Erythroblast (primary cell): Measurements from ENCODE around the gene MFAP4.
A peak's percentile ranks its signal among the peaks of the same experiment; 100 is the strongest.

ENCODE experiments used
- DNase-seq, 2 experiments: peaks; one replicate each; lab custom pipeline; 2025; lab: John Stamatoyannopoulos, UW
- GATA1 ChIP-seq: IDR thresholded peaks from 2 replicates; pipeline ENCODE4 v1.6.1; 2011; ENCODE audit warnings: low read depth, mild to moderate bottlenecking, control low read depth, low read length, moderate library complexity
- POLR2A ChIP-seq: IDR thresholded peaks from 2 replicates; pipeline ENCODE4 v1.6.1; 2011; ENCODE audit warnings: mild to moderate bottlenecking, low read length

Gene MFAP4, protein sequence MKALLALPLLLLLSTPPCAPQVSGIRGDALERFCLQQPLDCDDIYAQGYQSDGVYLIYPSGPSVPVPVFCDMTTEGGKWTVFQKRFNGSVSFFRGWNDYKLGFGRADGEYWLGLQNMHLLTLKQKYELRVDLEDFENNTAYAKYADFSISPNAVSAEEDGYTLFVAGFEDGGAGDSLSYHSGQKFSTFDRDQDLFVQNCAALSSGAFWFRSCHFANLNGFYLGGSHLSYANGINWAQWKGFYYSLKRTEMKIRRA

DNA sequence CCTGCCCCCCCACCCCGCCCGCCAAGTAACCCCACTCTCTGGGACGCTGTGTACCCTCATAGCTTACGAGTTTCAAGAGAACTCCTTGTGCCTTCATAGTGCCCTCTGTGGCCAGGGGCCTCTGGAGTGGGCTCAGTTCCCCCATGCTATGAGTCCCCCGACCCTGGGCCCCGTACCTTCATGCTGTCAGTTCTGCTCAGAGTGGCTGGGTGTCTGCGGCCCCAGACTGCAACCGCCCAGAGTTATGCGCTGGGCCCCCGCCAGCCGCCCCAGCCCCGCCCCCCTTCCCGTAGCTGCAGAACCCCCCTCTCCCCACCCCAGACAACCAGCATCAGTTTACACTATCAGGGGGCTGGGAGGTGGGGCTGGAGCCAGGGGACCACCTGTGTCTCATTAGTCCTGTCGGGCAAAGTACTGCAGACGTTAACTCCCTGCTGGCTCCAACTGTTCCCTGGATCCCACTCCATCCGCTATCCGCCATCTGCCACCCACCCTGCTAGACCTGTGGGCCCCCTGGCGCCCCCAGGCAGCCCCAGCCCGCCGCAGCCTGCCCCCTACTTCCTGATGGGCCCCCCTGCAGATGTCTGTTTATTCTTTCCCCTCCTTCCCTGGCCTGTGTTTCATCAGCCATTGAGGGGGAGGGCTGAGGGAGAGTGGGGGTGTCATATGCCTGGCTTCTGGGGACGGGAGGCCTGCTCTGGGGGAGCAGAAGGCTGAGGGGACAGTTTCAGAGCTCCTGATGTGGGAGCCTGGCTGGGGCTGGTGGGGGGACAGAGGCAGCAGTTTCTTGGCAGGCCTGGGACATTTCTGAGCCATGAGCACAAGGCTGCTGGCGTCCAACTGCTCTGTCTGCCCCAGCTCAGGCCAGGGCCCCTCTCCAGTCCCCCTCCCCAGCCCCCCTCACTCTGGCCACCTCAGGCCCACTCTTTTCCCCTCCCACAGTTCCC lies at the start of gene MFAP4:
MFAP4 (minus strand) TSS at position 217 of the 947 bp plus-strand sequence; CDS start at position 182, 35 bp downstream.
- TF ChIP-seq POLR2A (no peak), GATA1 (no peak)
- DNase-seq: peak in 1 of 2 experiments; percentile 39

DNA sequence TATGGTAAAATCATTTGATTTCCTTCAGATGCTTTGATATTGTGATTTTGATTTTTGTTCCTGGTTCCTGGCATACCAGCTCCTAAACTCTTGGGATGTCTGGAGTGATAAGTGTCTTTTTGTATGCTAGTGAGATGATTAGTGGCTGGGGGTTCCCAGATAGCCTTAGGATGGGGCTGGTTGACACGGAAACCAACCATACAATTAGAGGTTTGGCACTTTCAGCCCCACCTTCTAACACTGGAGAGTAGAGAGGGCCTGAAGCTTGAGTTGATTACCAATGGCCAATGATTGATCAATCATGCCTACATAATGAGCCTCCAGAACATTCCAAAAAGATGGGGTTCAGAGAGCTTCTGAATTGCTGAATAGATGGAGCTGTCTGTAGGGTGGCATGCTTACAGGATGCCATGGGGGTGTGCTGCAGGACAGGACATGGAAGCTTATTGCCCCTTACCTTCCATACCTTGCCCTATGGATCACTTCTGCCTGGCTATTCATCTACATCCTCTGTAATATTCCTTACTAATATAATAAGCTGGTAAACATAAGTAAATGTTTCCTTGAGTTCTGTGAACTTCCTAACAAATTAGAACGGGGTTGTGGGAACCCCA lies 46.8 kb upstream of the MFAP4 start:
- TF ChIP-seq GATA1 (no peak), POLR2A (no peak)
- no peak for DNase-seq

DNA sequence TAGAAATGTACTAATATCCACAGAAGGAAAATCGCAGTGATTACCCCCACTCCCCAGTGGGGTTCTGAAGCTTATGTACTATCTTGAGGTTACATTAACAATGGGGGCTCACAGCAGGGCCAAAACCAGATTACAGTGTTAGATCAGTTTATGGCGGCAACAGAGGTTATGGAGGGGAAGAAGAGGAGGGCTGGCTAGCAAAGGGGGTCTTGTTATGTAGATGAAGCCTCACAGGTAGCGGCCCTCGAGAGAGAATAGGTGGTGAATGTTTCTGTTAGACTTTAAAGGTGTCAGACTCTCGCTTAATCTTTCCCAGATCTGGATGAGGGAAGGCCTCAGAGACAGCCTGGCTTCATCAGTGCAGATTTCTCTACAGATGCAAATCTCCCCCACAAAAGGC lies 46.3 kb upstream of the MFAP4 start:
- TF ChIP-seq POLR2A (no peak), GATA1 (no peak)
- DNase-seq: no peak

DNA sequence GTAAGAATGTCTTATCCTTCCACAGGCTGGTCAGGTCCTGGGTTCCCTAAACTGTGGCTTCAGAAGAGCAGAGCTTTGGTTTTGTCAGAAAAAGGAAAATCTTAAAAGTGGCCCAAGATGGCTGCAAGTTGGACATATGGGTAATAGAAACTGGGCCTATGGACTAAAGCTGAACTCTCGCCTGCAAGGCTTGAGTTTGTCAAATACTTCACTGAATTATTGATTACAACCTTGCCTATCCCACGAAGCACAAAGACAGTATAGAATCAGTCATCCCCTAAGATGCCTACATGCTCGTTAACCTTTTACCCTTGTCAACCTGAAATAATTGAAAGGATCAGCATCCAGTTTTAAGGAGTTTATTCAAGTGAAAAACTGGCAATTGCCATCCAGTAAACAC lies 44.7 kb upstream of the MFAP4 start:
- no peak for DNase-seq
- TF ChIP-seq POLR2A: no peak
- TF ChIP-seq GATA1: no peak

DNA sequence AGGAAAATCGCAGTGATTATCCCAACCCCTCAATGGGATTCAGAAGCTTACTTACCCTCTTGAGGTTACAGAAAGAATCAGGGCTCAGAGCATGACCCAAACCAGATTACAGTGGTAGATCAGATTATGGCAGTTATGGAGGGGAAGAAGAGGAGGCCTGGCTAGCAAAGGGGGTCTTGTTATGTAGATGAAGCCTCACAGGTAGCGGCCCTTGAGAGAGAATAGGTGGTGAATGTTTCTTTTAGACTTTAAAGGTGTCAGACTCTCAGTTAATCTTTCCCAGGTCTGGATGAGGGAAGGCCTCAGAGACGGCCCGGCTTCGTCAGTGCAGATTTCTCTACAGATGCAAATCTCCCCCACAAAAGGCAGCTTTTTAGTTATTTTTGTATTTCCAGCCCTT lies 39.6 kb upstream of the MFAP4 start:
- no peak for DNase-seq
- TF ChIP-seq POLR2A (no peak), GATA1 (no peak)

DNA sequence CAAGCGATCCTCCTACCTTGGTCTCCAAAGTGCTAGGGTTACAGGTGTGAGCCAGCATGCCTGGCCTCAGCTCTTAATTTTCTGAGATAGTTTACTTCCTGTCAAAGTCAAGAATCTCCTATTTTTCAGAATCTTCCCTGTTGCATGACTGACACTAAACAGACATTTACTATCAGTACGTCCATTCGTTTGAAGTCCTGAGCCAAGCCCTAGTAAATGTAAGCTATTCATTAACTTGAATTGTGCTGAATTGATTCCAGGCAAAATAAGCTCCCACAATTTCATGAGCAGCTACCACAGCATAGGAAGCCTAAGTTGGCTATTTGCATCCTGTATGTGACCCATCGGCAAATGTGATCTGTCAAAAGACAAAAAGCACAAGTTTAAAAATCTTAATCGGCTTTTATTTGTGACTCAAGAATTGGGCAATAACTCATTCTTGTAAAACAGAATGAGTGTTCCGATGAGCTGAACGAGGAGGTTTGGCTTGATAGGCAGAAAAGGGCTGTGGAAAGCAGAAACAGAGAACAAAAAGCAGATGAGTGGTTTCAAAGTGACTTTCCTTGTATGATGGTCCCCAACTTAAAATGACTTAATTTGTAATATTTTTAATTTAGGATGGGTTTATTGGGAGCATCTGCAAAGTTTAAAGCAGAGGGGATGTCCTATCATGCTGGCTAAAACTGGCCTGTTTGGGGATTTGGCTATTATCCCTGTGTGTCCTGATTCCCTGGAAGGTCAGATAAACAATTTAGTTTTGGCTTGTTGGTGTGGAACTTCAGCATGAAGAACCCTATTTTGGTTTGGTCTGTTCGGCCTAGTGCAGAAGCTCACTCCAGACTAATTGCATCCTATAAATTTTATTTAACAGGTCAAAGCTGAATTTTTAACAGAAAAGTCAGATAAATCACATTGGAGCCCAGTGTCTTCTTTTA lies 38.2 kb upstream of the MFAP4 start:
- DNase-seq: no peak
- TF ChIP-seq GATA1 (no peak), POLR2A (no peak)

DNA sequence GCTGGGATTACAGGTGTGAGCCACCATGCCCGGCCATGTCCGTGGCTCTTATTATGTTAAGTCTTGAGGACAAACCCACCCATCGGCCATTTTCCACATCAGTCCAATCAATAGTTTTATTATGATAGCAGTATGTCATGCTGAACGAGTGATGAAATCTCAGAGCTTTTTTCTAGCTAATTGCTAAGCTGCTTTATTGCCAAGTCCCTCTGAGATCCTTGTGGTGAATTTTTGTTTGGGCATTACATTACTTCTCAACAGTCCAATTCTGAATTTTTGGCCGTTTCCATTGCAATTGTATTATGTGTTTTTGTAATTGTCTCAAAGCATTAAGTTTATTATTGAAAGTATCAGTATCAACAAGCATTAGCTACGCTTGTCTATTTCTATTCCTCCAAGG lies 34.9 kb upstream of the MFAP4 start:
- TF ChIP-seq GATA1: no peak
- TF ChIP-seq POLR2A: no peak
- DNase-seq: no peak

DNA sequence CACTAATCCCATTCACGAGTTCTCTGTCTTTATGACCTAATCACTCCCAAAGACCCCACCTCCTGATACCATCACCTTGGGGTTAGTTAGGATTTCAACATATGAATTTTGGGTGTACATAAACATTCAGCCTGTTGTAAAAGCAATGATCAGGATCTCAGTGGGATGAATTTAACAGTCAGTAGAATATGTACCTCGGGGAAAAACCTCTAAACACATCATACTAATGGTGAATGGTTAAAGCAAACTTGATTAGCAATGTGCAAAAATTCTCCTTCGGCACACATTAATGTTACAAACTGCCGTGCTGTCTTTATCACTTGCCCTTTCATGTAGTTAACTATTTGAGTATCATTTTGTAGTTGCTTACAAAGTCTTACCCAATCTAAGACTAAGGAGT lies 34.2 kb upstream of the MFAP4 start:
- no peak for DNase-seq
- TF ChIP-seq GATA1 (no peak), POLR2A (no peak)

DNA sequence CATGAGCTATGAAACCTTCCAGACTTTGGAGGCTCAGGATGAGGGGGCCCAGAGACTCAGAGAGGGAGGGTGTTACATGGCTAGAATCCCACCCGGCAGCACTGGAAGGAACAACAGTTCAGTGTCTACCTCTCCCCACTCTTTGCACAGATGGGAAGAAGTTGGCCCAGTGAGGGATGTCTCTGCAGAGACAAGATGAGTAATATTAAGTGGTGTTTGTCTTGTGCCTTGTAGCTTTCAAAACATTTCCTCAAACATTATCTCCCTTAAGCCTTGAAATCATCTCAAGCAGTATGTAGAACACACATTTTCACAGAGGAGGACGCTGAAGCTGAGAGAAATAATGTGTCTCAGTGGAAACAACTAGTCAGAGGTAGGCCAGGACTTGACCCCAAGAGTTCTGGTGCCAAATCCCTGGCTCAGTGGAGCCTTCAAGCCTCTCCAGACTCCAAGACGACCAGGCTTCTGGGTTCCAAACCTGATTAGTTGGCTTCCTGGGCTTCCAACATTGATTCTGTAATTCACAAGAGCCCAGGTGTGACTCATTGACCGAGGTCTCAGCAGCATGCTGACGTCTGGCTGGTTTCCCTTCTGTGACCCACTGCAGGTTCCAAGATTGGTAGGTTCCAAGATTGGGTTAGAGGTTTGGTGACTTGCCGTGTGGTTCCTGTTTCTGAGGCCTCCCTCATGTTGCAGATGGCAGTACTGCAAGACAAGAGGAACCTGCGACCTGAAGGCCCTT lies 31.4 kb upstream of the MFAP4 start:
- no peak for TF ChIP-seq POLR2A
- no peak for TF ChIP-seq GATA1
- DNase-seq: no peak

DNA sequence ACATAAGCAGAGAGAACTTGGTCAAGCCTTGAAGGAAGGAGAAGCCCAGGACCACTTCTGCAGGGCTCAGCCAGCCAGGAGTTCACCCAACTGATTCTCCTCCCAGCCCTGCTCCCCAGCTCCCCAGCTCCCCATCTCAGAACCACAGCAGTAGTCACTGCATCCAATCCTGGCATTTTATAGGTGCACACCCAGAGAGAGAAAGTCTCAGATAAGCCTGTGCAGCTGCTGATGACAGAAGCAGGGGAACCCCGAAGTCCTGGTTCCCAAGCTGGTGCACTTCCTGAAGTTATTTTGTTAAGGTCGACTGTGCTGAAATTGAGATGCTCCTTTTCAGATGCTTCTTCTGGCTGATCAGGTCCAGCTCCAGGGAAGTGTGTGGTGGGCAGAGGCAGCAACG lies 30.6 kb upstream of the MFAP4 start:
- TF ChIP-seq POLR2A (no peak), GATA1 (no peak)
- no peak for DNase-seq

DNA sequence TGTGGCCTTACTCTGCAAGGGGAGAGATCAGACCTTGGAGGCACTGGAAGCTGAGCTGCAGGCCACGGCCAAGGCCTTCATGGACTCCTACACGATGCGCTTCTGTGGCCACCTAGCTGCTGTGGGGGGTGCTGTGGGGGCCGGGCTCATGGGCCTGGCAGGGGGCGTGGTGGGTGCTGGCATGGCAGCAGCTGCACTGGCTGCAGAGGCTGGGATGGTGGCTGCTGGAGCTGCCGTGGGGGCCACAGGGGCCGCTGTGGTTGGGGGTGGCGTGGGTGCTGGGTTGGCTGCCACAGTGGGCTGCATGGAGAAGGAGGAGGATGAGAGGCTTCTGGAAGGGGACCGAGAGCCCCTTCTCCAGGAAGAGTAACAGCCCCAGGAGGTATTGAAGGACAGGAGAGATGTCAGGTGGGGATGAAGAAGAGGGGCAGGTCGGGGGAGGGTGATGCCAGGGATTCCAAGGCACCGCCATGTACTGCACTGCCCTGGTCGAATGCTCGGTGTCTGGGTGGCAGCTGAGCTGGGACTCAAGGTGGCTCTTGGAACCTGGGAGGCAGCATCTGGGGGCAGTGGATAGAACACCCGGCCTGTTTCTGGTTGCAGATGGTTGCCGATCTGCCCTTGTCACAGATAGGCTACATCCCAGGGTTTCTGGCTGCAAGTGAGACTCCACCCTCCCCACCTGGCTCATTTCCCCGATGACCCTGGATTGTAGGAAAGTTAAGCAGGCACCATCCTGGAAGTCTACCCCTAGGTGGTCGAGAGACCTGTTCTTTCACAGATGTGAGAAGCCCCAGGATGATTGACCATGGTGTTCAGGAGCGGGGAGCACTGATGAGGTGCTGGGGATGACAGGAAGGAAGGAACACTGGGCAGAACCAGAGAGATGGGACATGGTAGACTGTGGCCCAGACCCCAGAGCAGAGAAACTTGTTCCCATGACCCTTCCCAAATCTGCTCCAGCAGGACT lies 29.1 kb upstream of the MFAP4 start:
- TF ChIP-seq POLR2A: no peak
- TF ChIP-seq GATA1: no peak
- DNase-seq: no peak

DNA sequence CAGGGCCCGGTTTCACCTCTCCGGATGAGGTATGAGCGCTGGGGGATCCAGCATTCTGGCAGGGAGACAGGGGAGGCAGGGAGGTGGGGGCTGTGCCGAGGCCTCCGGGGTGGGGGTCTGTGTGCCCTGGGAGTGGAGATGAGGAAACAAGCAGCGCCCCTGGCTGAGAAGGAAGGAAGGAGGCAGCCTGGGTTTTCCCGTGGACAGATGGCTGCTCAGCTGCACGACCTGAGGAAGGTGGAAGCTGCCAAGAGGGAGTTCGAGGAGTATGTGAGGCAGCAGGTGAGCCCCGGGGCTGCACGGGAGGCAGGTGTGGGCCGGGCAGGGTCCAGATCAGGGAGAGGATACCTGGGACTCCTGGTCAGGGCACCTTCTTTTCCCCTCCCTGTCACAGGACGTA lies 28.3 kb upstream of the MFAP4 start:
- no peak for TF ChIP-seq POLR2A
- TF ChIP-seq GATA1: no peak
- no peak for DNase-seq
